GM19351 (cell line): ENCODE measurements around the gene GPR156.
"Not testable (repeated sequence)": the region's sequence is repeated elsewhere in the genome, so short reads cannot be mapped to it uniquely, and the experiment has no call there.

Experiments
- ATAC-seq: cut with Tn5 transposase; IDR thresholded peaks from one replicate; pipeline ENCODE4 v1.9.1; 2021; ENCODE audit warnings: mild to moderate bottlenecking, moderate library complexity; ENCODE audit not compliant: unreplicated experiment

The GPR156 gene

GRCh38 chr3:120275618-120276017 lies 9.4 kb downstream of the GPR156 start:
- ATAC-seq = no peak

DNA sequence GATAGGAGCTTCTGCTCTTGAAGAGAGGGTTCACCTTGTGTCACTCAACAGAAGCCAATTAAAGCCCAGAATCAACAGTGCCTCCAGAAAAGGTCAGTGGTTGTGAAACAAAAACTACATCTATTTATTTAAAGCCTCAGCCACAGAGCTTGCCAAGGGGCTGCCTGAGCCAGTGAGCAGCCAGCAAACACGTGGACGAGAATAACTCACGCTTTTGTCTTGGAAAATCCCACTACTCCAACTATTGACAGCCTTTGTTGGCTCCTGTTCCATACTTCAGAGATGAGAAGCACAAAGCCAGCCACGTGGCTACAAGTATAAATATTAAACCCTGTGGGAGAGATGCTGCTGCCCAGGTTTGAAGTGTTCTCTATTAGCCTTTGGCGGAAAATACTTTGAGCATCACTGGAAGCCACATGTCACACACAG lies 10.3 kb downstream of the GPR156 start:
- ATAC-seq = no peak

DNA sequence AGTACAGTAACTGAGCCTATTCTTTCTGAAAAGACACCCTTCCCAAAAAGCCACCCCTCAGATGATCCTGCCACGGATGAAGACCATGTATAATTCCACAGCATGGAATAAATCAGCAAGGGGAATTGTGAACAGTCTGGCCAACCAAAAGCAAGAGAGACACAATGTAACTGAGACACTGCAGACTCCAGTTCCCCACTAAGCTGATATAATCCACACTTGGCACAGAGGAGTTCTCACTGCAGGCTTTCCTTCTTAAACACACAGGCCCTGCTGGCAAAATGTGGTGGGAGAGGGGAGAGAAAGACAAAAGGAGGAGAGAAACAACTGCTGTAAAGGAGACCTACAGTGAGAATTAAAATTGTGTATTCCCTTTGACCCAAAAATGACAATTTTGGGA lies 12.7 kb downstream of the GPR156 start:
- ATAC-seq = no peak

GRCh38 chr3:120265989-120266388 lies 19.0 kb downstream of the GPR156 start:
- no peak for ATAC-seq

GRCh38 chr3:120264963-120265362 lies 20.1 kb downstream of the GPR156 start:
- ATAC-seq = no peak

GRCh38 chr3:120263792-120264191 lies 21.2 kb downstream of the GPR156 start:
- no peak for ATAC-seq

DNA sequence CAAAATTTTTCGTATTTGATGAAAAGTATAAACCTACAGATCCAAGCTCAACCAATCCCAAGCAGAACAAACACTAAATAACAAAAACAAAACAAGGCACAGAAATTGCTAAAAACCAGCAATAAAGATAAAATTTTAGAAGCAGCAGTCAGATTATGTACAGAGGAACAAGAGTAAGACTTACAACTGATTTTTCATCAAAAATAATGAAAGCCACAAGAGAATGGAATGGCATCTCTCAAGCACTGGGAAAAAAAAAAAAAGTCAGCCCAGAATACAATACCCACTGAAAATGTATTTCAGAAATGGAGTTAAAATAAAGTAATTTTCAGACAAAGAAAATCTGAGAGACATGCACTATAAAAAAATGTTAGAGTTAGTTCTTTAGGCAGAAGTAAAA lies 27.0 kb downstream of the GPR156 start:
- ATAC-seq = no peak

DNA sequence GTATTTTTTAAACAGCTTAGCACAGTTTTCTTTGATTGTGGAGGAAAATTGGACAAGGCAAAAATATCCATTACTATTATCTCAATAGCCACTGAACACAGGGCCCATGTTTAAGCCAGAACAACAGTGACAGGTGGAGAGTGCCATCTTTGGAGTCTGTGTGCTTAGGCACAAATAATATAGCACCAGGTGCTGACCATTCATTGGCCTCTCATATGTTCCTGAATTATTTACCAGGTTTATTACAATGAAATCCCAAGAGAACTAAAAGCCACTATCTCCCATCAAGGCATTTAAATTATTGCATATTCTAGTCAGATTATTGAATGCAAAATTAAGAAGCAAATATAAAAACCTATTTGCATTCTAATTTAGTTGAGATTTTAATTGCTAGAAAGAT lies 39.6 kb downstream of the GPR156 start:
- no peak for ATAC-seq

- no peak for ATAC-seq
Observed at GRCh38 chr3:120244834-120245225, 40.2 kb downstream of the GPR156 start.

DNA sequence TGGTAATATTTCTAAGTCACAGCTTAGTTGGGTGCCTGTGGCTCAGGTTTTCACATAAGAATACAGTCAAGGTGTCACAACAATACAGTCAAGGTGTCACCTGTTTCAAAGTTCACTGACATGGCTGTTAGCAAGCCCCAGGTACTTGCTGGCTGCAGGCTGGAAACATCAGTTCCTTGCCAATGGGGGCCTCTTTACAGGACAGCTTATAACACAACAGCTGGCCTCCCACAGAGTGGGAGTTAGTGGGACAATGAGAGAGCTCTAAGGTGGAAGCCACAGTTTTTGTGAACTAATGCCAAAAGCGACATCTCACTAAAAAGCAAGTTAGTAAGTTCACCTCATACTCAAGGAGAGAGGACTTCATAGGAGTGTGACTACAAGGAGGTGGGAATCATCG lies 45.4 kb downstream of the GPR156 start:
- no peak for ATAC-seq

DNA sequence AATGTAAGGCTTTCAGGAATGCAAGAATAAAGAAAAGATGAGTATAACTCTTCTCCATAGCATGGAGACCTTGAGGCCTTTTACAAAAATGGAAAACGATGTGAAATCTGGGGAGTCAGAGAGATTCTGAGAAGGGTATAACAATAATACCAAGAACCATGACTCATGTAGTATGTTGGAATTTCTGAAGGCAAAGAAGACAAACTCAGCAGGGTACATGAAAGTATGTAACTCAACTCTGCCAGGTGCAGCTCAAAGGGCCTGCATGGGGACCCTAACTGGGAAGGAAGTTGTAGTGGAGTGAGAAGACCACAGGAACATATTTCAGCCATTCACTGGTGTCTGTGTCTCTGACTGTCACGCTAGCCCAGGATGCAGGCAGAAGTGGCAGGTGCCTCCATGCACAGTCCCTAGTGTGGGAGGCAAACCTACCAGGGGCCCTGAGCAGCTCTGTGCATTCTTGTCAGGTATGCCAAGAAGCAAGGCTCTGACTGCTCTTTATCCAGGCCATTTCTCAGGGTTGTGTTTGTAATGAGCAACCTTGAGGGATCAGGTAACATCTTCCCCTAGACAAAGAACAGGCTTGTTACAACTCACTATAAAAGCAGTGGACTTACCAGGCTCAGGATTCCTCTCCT lies 57.2 kb downstream of the GPR156 start:
- no peak for ATAC-seq

GRCh38 chr3:120224237-120224636 lies 60.8 kb downstream of the GPR156 start:
- ATAC-seq = no peak

- no peak for ATAC-seq
Observed at GRCh38 chr3:120218981-120219380, 66.0 kb downstream of the GPR156 start.

- not testable (repeated sequence) for ATAC-seq
Observed at GRCh38 chr3:120216633-120217032, 68.4 kb downstream of the GPR156 start.

- no peak for ATAC-seq
Observed at GRCh38 chr3:120214176-120214575, 70.8 kb downstream of the GPR156 start.

DNA sequence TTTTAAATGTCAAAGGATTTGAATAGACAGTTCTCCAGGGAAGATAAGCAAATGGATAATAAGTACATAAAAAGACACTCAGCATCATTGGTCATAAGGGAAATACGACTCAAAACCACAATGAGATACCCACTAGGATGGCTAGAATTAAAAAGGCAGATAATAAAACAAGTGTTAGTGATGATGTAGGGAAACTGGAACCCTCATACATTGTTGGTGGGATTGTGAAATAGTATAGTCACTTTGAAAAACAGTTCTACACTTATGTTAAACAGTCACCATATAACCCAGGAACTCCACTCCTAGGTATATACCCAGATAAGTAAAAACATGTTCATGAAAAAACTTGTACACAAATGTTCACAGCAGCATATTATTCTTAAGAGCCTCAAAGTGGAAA lies 72.5 kb downstream of the GPR156 start:
- ATAC-seq = no peak

DNA sequence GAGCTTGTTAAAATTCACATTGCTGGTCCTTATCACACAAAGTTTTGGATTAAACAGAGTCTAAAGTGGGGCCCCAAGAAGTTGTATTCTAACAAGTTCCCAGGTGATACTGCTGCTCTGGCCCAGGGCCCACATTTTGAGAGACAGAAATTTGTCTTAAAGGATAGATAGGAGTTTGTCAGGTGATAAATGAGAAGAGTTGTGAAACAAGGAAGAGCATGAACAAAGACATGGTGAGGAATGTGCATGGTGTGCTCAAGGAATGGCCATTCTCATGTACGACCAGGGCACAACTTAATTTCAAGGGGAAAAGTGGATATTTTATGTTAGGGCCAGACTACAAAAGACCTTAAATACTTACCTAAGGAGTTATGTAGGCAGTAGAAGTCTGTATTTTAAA lies 75.6 kb downstream of the GPR156 start:
- no peak for ATAC-seq

GRCh38 chr3:120204338-120204737 lies 80.7 kb downstream of the GPR156 start:
- ATAC-seq = no peak

GRCh38 chr3:120203621-120204020 lies 81.4 kb downstream of the GPR156 start:
- no peak for ATAC-seq

DNA sequence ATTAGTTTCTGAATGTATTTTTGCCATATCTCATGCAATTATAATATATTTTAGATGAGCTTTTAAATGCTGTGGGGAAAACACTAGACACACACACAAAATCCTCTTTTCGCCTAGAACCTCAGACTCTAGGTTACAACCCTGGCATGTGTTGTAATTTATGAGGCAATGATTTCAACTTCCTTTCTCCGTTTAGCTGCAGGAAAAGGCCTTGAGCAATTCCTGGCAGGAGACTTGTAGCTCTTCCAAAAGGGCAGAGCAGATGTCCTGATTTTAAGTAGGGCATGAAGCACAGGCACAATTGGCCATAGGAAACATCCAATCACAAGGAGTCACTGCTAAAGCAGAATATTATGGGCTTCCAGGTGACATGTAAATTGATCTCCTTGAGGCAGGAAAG lies 82.0 kb downstream of the GPR156 start:
- no peak for ATAC-seq

GRCh38 chr3:120202363-120202762 lies 82.7 kb downstream of the GPR156 start:
- ATAC-seq = no peak

DNA sequence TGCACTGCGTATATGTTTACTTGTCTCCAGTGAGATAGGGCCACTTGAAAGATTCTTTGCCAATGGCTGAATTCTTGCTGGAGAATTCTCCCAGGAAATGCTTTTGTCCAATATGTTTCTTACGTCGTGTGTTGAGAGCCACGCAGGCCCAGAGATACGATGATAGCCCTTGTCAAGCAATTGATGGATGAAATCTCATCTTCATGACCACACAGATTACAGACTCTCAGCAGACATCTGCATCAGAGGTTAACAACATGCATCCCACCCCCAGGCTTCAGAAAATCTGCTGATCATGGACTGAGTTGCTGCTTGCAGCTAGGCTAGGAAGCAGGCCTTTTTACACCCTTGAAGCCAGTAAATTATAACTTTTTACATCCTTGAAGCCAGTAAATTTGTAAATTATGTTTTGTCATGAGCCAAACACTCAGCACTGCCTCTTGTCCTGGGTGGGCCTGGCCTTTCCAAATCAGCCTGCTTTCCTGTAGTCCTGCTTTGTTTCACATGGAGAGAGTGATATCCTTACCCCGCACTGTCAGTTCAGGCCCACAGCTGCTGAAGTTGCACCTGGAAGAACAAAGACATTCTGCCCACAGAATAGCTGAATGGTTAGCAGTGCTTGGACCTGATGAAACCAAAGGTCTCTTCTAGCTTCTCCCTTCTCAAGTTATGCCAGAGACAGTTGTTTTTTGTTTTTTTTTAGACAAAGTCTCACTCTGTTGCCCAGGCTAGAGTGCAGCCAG lies 84.4 kb downstream of the GPR156 start:
- ATAC-seq = no peak
